Trophoblast cell (in vitro differentiated cells and primary cell): Measurements from ENCODE around the gene CCDC92.

Experiments used
- DNase-seq, 2 donors: peaks; one replicate each; pipeline ENCODE4 v3.0.0-alpha.2; 2016
- H2AFZ ChIP-seq: 2 replicates; pipeline ENCODE4 v1.6.1; 2013; ENCODE audit warnings: low read length, moderate library complexity, mild to moderate bottlenecking; ENCODE audit not compliant: insufficient read depth, poor library complexity
- H2AK5ac ChIP-seq: 2 replicates; pipeline ENCODE4 v1.6.1; 2013; ENCODE audit warnings: mild to moderate bottlenecking, low read length
- H2BK120ac ChIP-seq: 2 replicates; pipeline ENCODE4 v1.6.1; 2013; ENCODE audit warnings: low read length, mild to moderate bottlenecking, moderate library complexity; ENCODE audit not compliant: insufficient read depth, poor library complexity
- H2BK12ac ChIP-seq: 2 replicates; pipeline ENCODE4 v1.6.1; 2013; ENCODE audit warnings: mild to moderate bottlenecking, low read length, moderate library complexity
- H2BK5ac ChIP-seq: 2 replicates; pipeline ENCODE4 v1.6.1; 2013; ENCODE audit warnings: low read length, low read depth, moderate library complexity, mild to moderate bottlenecking; ENCODE audit not compliant: poor library complexity
- H3K14ac ChIP-seq: 2 replicates; pipeline ENCODE4 v1.6.1; 2013; ENCODE audit warnings: mild to moderate bottlenecking, low read length
- H3K18ac ChIP-seq: 2 replicates; pipeline ENCODE4 v1.6.1; 2013; ENCODE audit warnings: mild to moderate bottlenecking, low read length
- H3K23ac ChIP-seq: 2 replicates; pipeline ENCODE4 v1.6.1; 2013; ENCODE audit warnings: low read length
- H3K27ac ChIP-seq: 2 replicates; pipeline ENCODE4 v1.5.1; 2013; ENCODE audit warnings: low read depth, mild to moderate bottlenecking, inconsistent platforms, low read length, moderate library complexity
- H3K27me3 ChIP-seq: 2 replicates; pipeline ENCODE4 v1.6.1; 2013; ENCODE audit warnings: inconsistent platforms, mild to moderate bottlenecking, low read length, moderate library complexity; ENCODE audit not compliant: insufficient read depth
- H3K36me3 ChIP-seq, 2 experiments: 1 replicate in 1 of 2; 2 replicates in 1 of 2; pipeline ENCODE4 v1.6.1; 2013; ENCODE audit warnings: low read length in 2 of 2, mild to moderate bottlenecking in 2 of 2, moderate library complexity in 1 of 2; ENCODE audit not compliant: insufficient read depth in 2 of 2, control insufficient read depth in 1 of 2
- H3K4ac ChIP-seq: 2 replicates; pipeline ENCODE4 v1.6.1; 2013; ENCODE audit warnings: low read depth, mild to moderate bottlenecking, low read length, moderate library complexity
- H3K4me1 ChIP-seq, 2 experiments: 1 replicate in 1 of 2; 2 replicates in 1 of 2; pipeline ENCODE4 v1.6.1; 2013; ENCODE audit warnings: low read length in 2 of 2, mild to moderate bottlenecking in 2 of 2, moderate library complexity in 1 of 2; ENCODE audit not compliant: insufficient read depth in 2 of 2, control insufficient read depth in 1 of 2
- H3K4me2 ChIP-seq: 2 replicates; pipeline ENCODE4 v1.6.1; 2013; ENCODE audit warnings: inconsistent platforms, mild to moderate bottlenecking, low read length, moderate library complexity
- H3K4me3 ChIP-seq: 2 replicates; pipeline ENCODE4 v1.5.1; 2013; ENCODE audit warnings: mild to moderate bottlenecking, low read depth, low read length, inconsistent platforms
- H3K79me1 ChIP-seq: one replicate; pipeline ENCODE4 v1.6.1; 2013; ENCODE audit warnings: low read length
- H3K79me2 ChIP-seq: 2 replicates; pipeline ENCODE4 v1.6.1; 2013; ENCODE audit warnings: low read length, mild to moderate bottlenecking; ENCODE audit not compliant: control insufficient read depth, insufficient read depth, poor library complexity
- H3K9ac ChIP-seq: 2 replicates; pipeline ENCODE4 v1.6.1; 2013; ENCODE audit warnings: mild to moderate bottlenecking, low read length
- H3K9me3 ChIP-seq: 2 replicates; pipeline ENCODE4 v1.6.1; 2013; ENCODE audit warnings: low read depth, mild to moderate bottlenecking, control low read depth, inconsistent platforms, low read length; ENCODE audit not compliant: insufficient read depth
- H4K12ac ChIP-seq: 2 replicates; pipeline ENCODE4 v1.6.1; 2013; ENCODE audit warnings: low read depth, mild to moderate bottlenecking, low read length, moderate library complexity
- H4K8ac ChIP-seq: 2 replicates; pipeline ENCODE4 v1.6.1; 2013; ENCODE audit warnings: low read depth, mild to moderate bottlenecking, low read length, moderate library complexity
- H4K91ac ChIP-seq: one replicate; pipeline ENCODE4 v1.6.1; 2013; ENCODE audit warnings: low read depth, mild to moderate bottlenecking, low read length, moderate library complexity
- WGBS: extraction: QIAGEN DNeasy Blood & Tissue Kit; methylation state at CpG from one replicate; pipeline ENCODE4 v1.1.7; 2013; ENCODE audit warnings: missing lambda C conversion rate; ENCODE audit not compliant: insufficient read length, insufficient coverage; ENCODE audit errors: extremely low coverage; 5-methylcytosine and 5-hydroxymethylcytosine counted together

The CCDC92 gene

GRCh38 chr12:123997033-123997822, 24.6 kb upstream of the CCDC92 start:
- no peak overlapping the region for H3K4me3 ChIP-seq
- H3K79me2 ChIP-seq: no peaks in the 10 kb centered on the region
- DNase-seq: no peak
- H3K36me3 ChIP-seq: peaks cover 12 to 21% of the 10 kb centered on the region in 2 experiments
- no peaks in the 10 kb centered on the region for H3K27me3 ChIP-seq
- H3K9ac ChIP-seq: no peak overlapping the region
- H4K91ac ChIP-seq: no peak overlapping the region
- no peak overlapping the region for H3K14ac ChIP-seq
- no peaks in the 10 kb centered on the region for H3K79me1 ChIP-seq
- H3K4me1 ChIP-seq: peaks cover 7 to 28% of the 10 kb centered on the region in 2 experiments
- H3K4me2 ChIP-seq: no peak overlapping the region
- no peak overlapping the region for H3K4ac ChIP-seq
- H2AFZ ChIP-seq: no peak overlapping the region
- no peak overlapping the region for H4K12ac ChIP-seq
- WGBS: no CpG with 5 or more reads among the region's 6 CpGs
- no peak overlapping the region for H2BK5ac ChIP-seq
- H3K23ac ChIP-seq: no peak overlapping the region
- H3K9me3 ChIP-seq: no peaks in the 10 kb centered on the region
- H2AK5ac ChIP-seq: no peak overlapping the region
- no peak overlapping the region for H2BK120ac ChIP-seq
- H2BK12ac ChIP-seq: peak overlapping the region; percentile 4
- H4K8ac ChIP-seq: no peak overlapping the region
- H3K18ac ChIP-seq: no peak overlapping the region
- H3K27ac ChIP-seq: no peak overlapping the region

- Histone ChIP-seq H3K4me2 (no peak overlapping the region), H3K4me3 (no peak overlapping the region), H3K9ac (no peak overlapping the region), H3K36me3 (peaks cover 8 to 17% of the 10 kb centered on the region in 2 experiments), H4K91ac (no peak overlapping the region), H3K14ac (no peak overlapping the region), H3K23ac (no peak overlapping the region), H3K79me2 (no peaks in the 10 kb centered on the region), H3K18ac (no peak overlapping the region), H2BK12ac (no peak overlapping the region), H3K4ac (no peak overlapping the region), H2BK5ac (no peak overlapping the region), H2AK5ac (no peak overlapping the region), H3K27ac (no peak overlapping the region), H4K12ac (no peak overlapping the region), H4K8ac (no peak overlapping the region), H3K27me3 (no peaks in the 10 kb centered on the region), H2BK120ac (no peak overlapping the region), H3K79me1 (no peaks in the 10 kb centered on the region), H2AFZ (no peak overlapping the region), H3K9me3 (no peaks in the 10 kb centered on the region), H3K4me1 (peaks cover 7 to 28% of the 10 kb centered on the region in 2 experiments)
- no CpG with 5 or more reads among the region's 6 CpGs for WGBS
- DNase-seq: no peak
Observed at GRCh38 chr12:123996581-123996980, 23.9 kb upstream of the CCDC92 start.

- Histone ChIP-seq H3K79me2 (no peaks in the 10 kb centered on the region), H3K27ac (no peak overlapping the region), H3K4me3 (no peak overlapping the region), H3K18ac (no peak overlapping the region), H4K91ac (no peak overlapping the region), H3K9me3 (no peaks in the 10 kb centered on the region), H3K9ac (no peak overlapping the region), H2BK5ac (no peak overlapping the region), H3K4ac (no peak overlapping the region), H2BK12ac (no peak overlapping the region), H3K79me1 (no peaks in the 10 kb centered on the region), H3K4me2 (no peak overlapping the region), H3K4me1 (peaks cover 7 to 30% of the 10 kb centered on the region in 2 experiments), H4K12ac (no peak overlapping the region), H2AFZ (no peak overlapping the region), H3K36me3 (peaks cover 4 to 14% of the 10 kb centered on the region in 2 experiments), H4K8ac (no peak overlapping the region), H2AK5ac (no peak overlapping the region), H3K23ac (no peak overlapping the region), H3K27me3 (no peaks in the 10 kb centered on the region), H2BK120ac (no peak overlapping the region), H3K14ac (no peak overlapping the region)
- WGBS: no CpG with 5 or more reads among the region's 7 CpGs
- DNase-seq: no peak
Observed at GRCh38 chr12:123995023-123995748, 22.6 kb upstream of the CCDC92 start.

GRCh38 chr12:123992118-123992825, 19.6 kb upstream of the CCDC92 start:
- H3K27ac ChIP-seq: no peak overlapping the region
- no CpG with 5 or more reads among the region's 8 CpGs for WGBS
- H3K27me3 ChIP-seq: no peaks in the 10 kb centered on the region
- no peaks in the 10 kb centered on the region for H3K79me2 ChIP-seq
- H3K4me2 ChIP-seq: no peak overlapping the region
- H3K23ac ChIP-seq: no peak overlapping the region
- H3K79me1 ChIP-seq: no peaks in the 10 kb centered on the region
- H3K14ac ChIP-seq: no peak overlapping the region
- H3K36me3 ChIP-seq: peaks cover 6 to 20% of the 10 kb centered on the region in 2 experiments
- no peak overlapping the region for H4K91ac ChIP-seq
- no peak for DNase-seq
- no peak overlapping the region for H3K9ac ChIP-seq
- no peak overlapping the region for H2BK120ac ChIP-seq
- H4K8ac ChIP-seq: no peak overlapping the region
- no peak overlapping the region for H2AFZ ChIP-seq
- H2BK12ac ChIP-seq: no peak overlapping the region
- H4K12ac ChIP-seq: no peak overlapping the region
- no peak overlapping the region for H3K18ac ChIP-seq
- H3K9me3 ChIP-seq: no peaks in the 10 kb centered on the region
- H2AK5ac ChIP-seq: no peak overlapping the region
- no peak overlapping the region for H3K4ac ChIP-seq
- H2BK5ac ChIP-seq: no peak overlapping the region
- H3K4me1 ChIP-seq: peaks cover 7 to 17% of the 10 kb centered on the region in 2 experiments
- no peak overlapping the region for H3K4me3 ChIP-seq
